ENCODE results near the gene LAT.
"Not testable (repeated sequence)": the region's sequence is repeated elsewhere in the genome, so short reads cannot be mapped to it uniquely, and the experiment has no call there.

LAT gene

DNA sequence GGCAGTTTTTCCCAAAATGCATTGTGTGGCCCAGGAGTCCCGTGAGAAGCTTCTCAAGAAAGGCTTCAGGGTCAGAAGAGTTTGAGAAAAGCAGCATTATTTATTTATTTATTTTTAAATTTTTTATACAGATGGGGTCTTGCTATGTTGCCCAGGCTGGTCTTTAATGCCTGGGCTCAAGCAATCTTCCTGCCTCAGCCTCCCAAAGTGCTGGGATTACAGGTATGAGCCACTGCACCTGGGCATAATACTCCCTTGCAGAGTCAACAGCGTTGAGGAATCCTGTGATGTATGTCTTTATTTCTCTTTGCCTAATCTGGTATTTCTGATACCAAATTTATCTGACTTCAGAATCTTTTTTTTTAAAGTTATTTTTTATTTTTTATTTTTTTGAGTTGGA, 15.2 kb downstream of the LAT start (continued):
- no peak for TF ChIP-seq ZFP30 (CRISPR knock-in tag; IDR thresholded peaks at IDR 0.05)
- no peak for TF ChIP-seq OSR1 (CRISPR knock-in tag; IDR thresholded peaks at IDR 0.05)

DNA sequence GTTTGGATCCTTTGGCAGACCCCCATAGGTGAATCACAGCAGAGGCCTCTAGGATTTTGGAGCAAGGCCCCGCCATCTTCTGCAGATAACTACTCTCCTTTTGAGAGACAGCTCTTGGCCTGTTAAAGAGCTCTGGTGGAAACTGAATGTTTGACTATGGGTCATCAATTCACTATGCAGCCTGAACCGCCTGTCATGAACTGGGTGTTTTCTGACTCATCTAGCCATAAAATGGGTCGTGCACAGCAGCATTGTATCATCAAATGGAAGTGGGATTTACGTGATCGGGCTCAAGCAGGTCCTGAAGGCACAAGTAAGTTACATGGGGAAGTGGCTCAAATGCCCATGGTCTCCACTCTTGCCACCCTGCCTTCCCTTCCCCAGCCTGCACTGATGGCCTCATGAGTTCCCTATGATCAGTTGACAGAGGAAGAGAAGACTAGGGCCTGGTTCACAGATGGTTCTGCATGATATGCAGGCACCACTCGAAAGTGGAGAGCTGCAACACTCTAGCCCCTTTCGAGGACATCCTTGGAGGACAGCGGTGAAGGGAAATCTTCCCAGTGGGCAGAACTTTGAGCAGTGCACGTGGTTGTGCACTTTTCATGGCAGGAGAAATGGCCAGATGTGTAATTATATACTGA, 19.8 kb downstream of the LAT start:
- ATAC-seq: not testable (repeated sequence)

DNA sequence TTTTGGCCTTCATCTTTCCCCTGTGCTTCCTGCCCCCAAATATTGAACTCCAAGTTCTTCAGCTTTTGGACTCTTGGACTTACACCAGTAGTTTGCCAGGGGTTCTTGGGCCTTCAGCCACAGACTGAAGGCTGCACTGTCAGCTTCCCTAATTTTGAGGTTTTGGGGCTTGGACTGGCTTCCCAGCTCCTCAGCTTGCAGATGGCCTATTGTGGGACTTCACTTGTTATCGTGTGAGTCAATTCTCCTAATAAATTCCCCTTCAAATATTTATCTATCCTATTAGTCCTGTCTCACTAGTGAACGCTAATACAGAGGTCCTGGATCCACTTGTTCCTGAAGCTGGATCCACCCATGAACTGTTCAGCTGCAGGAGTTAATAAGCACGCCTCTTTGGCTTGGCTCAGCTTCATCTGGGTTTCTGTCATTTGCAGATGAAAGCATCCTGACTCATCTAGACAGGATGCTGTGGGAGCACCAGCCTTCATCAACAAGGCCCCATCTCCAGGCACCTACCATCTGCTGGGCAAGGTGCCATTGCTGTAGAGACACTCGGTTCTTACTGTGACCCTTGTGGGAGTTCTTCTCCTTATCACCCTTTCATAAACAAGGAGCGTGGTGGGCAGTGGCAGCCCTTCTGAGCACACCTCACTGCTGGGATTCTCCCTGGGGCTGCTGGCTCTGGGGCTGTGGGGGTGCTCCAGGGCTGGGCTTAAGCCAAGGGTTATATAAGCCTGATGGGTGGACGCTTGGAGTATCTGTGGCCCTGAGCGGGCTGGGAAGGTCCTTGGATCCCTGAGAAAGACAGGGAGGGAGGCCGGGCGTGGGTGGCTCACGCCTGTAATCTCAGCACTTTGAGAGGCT, 23.1 kb downstream of the LAT start:
- no peak for TF ChIP-seq ARNTL (CRISPR knock-in tag; IDR thresholded peaks at IDR 0.05; ENCODE audit: borderline replicate concordance, low read depth)
- TF ChIP-seq TCF4 (CRISPR knock-in tag; IDR thresholded peaks at IDR 0.05; ENCODE audit: borderline replicate concordance): no peak
- TF ChIP-seq, protein P1, sequence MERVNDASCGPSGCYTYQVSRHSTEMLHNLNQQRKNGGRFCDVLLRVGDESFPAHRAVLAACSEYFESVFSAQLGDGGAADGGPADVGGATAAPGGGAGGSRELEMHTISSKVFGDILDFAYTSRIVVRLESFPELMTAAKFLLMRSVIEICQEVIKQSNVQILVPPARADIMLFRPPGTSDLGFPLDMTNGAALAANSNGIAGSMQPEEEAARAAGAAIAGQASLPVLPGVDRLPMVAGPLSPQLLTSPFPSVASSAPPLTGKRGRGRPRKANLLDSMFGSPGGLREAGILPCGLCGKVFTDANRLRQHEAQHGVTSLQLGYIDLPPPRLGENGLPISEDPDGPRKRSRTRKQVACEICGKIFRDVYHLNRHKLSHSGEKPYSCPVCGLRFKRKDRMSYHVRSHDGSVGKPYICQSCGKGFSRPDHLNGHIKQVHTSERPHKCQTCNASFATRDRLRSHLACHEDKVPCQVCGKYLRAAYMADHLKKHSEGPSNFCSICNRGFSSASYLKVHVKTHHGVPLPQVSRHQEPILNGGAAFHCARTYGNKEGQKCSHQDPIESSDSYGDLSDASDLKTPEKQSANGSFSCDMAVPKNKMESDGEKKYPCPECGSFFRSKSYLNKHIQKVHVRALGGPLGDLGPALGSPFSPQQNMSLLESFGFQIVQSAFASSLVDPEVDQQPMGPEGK (CRISPR knock-in tag; IDR thresholded peaks at IDR 0.05; ENCODE audit: borderline replicate concordance): no peak
- TF ChIP-seq, protein P2, sequence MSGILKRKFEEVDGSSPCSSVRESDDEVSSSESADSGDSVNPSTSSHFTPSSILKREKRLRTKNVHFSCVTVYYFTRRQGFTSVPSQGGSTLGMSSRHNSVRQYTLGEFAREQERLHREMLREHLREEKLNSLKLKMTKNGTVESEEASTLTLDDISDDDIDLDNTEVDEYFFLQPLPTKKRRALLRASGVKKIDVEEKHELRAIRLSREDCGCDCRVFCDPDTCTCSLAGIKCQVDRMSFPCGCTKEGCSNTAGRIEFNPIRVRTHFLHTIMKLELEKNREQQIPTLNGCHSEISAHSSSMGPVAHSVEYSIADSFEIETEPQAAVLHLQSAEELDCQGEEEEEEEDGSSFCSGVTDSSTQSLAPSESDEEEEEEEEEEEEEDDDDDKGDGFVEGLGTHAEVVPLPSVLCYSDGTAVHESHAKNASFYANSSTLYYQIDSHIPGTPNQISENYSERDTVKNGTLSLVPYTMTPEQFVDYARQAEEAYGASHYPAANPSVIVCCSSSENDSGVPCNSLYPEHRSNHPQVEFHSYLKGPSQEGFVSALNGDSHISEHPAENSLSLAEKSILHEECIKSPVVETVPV (CRISPR knock-in tag; IDR thresholded peaks at IDR 0.05): no peak
- no peak for TF ChIP-seq ESRRG (CRISPR knock-in tag; IDR thresholded peaks at IDR 0.05)
- no peak for TF ChIP-seq SNAI2 (CRISPR knock-in tag; IDR thresholded peaks at IDR 0.05)
- TF ChIP-seq ZFP3 (CRISPR knock-in tag; IDR thresholded peaks at IDR 0.05): no peak
- no peak for TF ChIP-seq ZNF8 (CRISPR knock-in tag; IDR thresholded peaks at IDR 0.05)
- peak; percentile 56 for ATAC-seq

DNA sequence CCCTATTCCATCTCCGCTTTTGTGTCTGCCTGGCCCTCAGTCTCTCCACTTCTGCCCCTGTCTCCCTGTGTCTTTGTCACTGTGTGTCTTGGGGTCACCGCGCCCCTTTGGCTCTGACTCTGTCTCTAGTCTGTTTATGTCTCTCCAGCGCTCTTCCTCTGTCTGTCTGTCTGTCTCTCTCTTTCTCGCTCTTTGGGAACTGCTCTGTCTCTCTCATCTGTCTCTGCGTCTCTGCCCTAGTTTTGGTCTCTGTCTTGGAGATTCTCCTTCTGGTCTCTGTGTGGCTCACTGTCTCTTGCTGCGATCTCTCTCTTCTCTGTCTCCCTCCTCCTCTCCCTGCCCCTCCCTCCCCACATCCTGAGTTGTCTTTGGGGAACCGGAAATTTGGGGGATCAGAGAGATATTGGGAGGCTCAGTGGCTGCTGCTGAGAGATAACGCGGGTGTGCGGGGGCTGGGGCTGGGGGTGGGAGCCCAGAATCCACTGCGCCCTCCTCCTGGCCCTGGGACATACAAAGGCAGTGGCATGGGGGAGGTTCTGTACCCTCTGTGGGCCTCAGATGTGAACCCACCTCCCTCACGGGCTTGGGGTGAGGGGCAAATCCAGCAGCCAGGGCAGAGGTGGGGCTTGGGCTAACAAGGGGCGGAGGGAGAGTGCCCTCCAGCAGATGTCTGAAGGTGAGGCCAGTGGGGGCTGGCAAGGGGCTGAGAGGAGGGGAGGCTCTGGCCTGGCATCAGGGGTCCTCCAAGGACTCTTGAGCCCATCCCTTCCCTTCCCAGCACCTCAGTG, 24.4 kb downstream of the LAT start:
- ATAC-seq: no peak
- TF ChIP-seq, protein P3, sequence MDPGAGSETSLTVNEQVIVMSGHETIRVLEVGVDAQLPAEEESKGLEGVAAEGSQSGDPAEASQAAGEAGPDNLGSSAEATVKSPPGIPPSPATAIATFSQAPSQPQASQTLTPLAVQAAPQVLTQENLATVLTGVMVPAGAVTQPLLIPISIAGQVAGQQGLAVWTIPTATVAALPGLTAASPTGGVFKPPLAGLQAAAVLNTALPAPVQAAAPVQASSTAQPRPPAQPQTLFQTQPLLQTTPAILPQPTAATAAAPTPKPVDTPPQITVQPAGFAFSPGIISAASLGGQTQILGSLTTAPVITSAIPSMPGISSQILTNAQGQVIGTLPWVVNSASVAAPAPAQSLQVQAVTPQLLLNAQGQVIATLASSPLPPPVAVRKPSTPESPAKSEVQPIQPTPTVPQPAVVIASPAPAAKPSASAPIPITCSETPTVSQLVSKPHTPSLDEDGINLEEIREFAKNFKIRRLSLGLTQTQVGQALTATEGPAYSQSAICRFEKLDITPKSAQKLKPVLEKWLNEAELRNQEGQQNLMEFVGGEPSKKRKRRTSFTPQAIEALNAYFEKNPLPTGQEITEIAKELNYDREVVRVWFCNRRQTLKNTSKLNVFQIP (CRISPR knock-in tag; IDR thresholded peaks at IDR 0.05; ENCODE audit: borderline replicate concordance, low read depth): no peak
- TF ChIP-seq CSDC2 (CRISPR knock-in tag; IDR thresholded peaks at IDR 0.05) (no peak), TOX (CRISPR knock-in tag; IDR thresholded peaks at IDR 0.05; ENCODE audit: borderline replicate concordance) (no peak), ARNTL (CRISPR knock-in tag; IDR thresholded peaks at IDR 0.05; ENCODE audit: borderline replicate concordance, low read depth) (no peak), ZNF70 (CRISPR knock-in tag; IDR thresholded peaks at IDR 0.05) (no peak), ZFP30 (CRISPR knock-in tag; IDR thresholded peaks at IDR 0.05) (no peak), TCF4 (CRISPR knock-in tag; IDR thresholded peaks at IDR 0.05; ENCODE audit: borderline replicate concordance) (no peak), ZFP3 (CRISPR knock-in tag; IDR thresholded peaks at IDR 0.05) (no peak), BACH2 (CRISPR knock-in tag; IDR thresholded peaks at IDR 0.05; ENCODE audit: borderline replicate concordance) (no peak), ISL1 (CRISPR knock-in tag; IDR thresholded peaks at IDR 0.05) (no peak), ESRRG (CRISPR knock-in tag; IDR thresholded peaks at IDR 0.05) (no peak), GLIS3 (CRISPR knock-in tag; IDR thresholded peaks at IDR 0.05) (no peak), PPARA (CRISPR knock-in tag; IDR thresholded peaks at IDR 0.05; ENCODE audit: borderline replicate concordance) (no peak)
- TF ChIP-seq, protein P4, sequence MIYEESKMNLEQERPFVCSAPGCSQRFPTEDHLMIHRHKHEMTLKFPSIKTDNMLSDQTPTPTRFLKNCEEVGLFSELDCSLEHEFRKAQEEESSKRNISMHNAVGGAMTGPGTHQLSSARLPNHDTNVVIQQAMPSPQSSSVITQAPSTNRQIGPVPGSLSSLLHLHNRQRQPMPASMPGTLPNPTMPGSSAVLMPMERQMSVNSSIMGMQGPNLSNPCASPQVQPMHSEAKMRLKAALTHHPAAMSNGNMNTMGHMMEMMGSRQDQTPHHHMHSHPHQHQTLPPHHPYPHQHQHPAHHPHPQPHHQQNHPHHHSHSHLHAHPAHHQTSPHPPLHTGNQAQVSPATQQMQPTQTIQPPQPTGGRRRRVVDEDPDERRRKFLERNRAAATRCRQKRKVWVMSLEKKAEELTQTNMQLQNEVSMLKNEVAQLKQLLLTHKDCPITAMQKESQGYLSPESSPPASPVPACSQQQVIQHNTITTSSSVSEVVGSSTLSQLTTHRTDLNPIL (CRISPR knock-in tag; IDR thresholded peaks at IDR 0.05; ENCODE audit: low read depth): no peak
- TF ChIP-seq, protein P1 (CRISPR knock-in tag; IDR thresholded peaks at IDR 0.05; ENCODE audit: borderline replicate concordance): no peak
- TF ChIP-seq, protein P5, sequence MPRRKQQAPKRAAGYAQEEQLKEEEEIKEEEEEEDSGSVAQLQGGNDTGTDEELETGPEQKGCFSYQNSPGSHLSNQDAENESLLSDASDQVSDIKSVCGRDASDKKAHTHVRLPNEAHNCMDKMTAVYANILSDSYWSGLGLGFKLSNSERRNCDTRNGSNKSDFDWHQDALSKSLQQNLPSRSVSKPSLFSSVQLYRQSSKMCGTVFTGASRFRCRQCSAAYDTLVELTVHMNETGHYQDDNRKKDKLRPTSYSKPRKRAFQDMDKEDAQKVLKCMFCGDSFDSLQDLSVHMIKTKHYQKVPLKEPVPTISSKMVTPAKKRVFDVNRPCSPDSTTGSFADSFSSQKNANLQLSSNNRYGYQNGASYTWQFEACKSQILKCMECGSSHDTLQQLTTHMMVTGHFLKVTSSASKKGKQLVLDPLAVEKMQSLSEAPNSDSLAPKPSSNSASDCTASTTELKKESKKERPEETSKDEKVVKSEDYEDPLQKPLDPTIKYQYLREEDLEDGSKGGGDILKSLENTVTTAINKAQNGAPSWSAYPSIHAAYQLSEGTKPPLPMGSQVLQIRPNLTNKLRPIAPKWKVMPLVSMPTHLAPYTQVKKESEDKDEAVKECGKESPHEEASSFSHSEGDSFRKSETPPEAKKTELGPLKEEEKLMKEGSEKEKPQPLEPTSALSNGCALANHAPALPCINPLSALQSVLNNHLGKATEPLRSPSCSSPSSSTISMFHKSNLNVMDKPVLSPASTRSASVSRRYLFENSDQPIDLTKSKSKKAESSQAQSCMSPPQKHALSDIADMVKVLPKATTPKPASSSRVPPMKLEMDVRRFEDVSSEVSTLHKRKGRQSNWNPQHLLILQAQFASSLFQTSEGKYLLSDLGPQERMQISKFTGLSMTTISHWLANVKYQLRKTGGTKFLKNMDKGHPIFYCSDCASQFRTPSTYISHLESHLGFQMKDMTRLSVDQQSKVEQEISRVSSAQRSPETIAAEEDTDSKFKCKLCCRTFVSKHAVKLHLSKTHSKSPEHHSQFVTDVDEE (CRISPR knock-in tag; IDR thresholded peaks at IDR 0.05): no peak
- TF ChIP-seq, protein P2 (CRISPR knock-in tag; IDR thresholded peaks at IDR 0.05): no peak
